HepG2 (cell line): ENCODE results near the gene GRM1. TPM values are rescaled to one million over a fixed set of nuclear protein-coding genes. Genes with fewer than 3 reads are reported as not detected.

Experiments used
- ATAC-seq: fragments of 200-7000 bp; cut with Tn5 transposase; 3 replicates; pipeline ENCODE4 v1.9.1; 2020; ENCODE audit warnings: mild to moderate bottlenecking, moderate library complexity
- BruUV-seq: library from RNA; stranded (reverse); fragments of 400-500 nt; replicated peaks from 2 replicates; lab custom pipeline; 2021; lab: Mats Ljungman, UMichigan
- CTCF ChIA-PET: fragments of 300-600 bp; formaldehyde crosslinking; extraction: SDS; loops from one replicate; lab custom pipeline; 2021; ENCODE audit warnings: low total read pairs, inconsistent platforms, low intra/inter-chr PET ratio; lab: Yijun Ruan, JAX
- POLR2A ChIA-PET: fragments of 350-600 bp; sonication (Branson Sonifier 250); formaldehyde crosslinking; loops from one replicate; lab custom pipeline; 2020; ENCODE audit warnings: antibody characterized with exemption, inconsistent platforms; lab: Yijun Ruan, JAX
- DNase-seq: peaks from one replicate; pipeline ENCODE4 v3.0.0-alpha.2; 2015; ENCODE audit warnings: low spot score
- FAIRE-seq: peaks from 3 replicates; lab custom pipeline; 2011; peaks lifted over from hg19 to GRCh38; lab: Jason Lieb, UNC
- H2AFZ ChIP-seq: one replicate; pipeline ENCODE4 v1.6.1; 2011; ENCODE audit warnings: low read length, inconsistent platforms
- H3K27ac ChIP-seq: fragments of 300-600 bp; 3 replicates; pipeline ENCODE4 v1.8.0; 2011; ENCODE audit warnings: mixed run types, mild to moderate bottlenecking, mixed read lengths, low read length, inconsistent platforms; ENCODE audit not compliant: insufficient read depth; ENCODE audit errors: extremely low read length
- H3K27me3 ChIP-seq, 2 experiments: fragments of 200-600 bp in 1 of 2; 2 replicates in 1 of 2; 3 replicates in 1 of 2; pipeline versions ENCODE4 v1.6.0 to v1.8.0; 2011; ENCODE audit warnings: low read length in 2 of 2, mild to moderate bottlenecking in 2 of 2, moderate library complexity in 2 of 2, inconsistent platforms in 1 of 2; ENCODE audit not compliant: insufficient read depth in 2 of 2, control insufficient read depth in 1 of 2
- H3K36me3 ChIP-seq, 2 experiments: fragments of 200-600 bp in 1 of 2; replicated peaks in 1 of 2; 2 replicates in 1 of 2; 3 replicates in 1 of 2; pipeline versions ENCODE4 v1.5.1 to v1.8.0; 2011; ENCODE audit warnings: low read length in 2 of 2, inconsistent platforms in 1 of 2; ENCODE audit not compliant: insufficient read depth in 2 of 2, control insufficient read depth in 1 of 2
- H3K4me1 ChIP-seq: 2 replicates; pipeline ENCODE4 v1.5.1; 2012; ENCODE audit warnings: low read length, inconsistent platforms; ENCODE audit not compliant: insufficient read depth
- H3K4me2 ChIP-seq: 2 replicates; pipeline ENCODE4 v1.6.0; 2011; ENCODE audit warnings: low read depth, low read length, inconsistent platforms
- H3K4me3 ChIP-seq, 3 experiments: fragments of 200-600 bp in 1 of 3; sonication (generic), shearing (Covaris generic) in 1 of 3; replicated peaks in 1 of 3; 2 replicates each; pipeline ENCODE4 v1.5.1; 2011 to 2016; ENCODE audit warnings: low read length in 3 of 3, inconsistent platforms in 2 of 3, low read depth in 2 of 3, mild to moderate bottlenecking in 2 of 3, control low read depth in 1 of 3, mixed read lengths in 1 of 3; ENCODE audit not compliant: insufficient read depth in 1 of 3
- H3K79me2 ChIP-seq: one replicate; pipeline ENCODE4 v1.6.1; 2011; ENCODE audit warnings: low read length, inconsistent platforms; ENCODE audit not compliant: insufficient read depth
- H3K9ac ChIP-seq: 2 replicates; pipeline ENCODE4 v1.6.0; 2011; ENCODE audit warnings: mild to moderate bottlenecking, low read depth, low read length, inconsistent platforms; ENCODE audit not compliant: insufficient read depth
- H3K9me3 ChIP-seq: 2 replicates; pipeline ENCODE4 v1.5.1; 2012; ENCODE audit warnings: mild to moderate bottlenecking, low read length
- H4K20me1 ChIP-seq: 2 replicates; pipeline ENCODE4 v1.6.0; 2011; ENCODE audit warnings: inconsistent platforms, mild to moderate bottlenecking, low read length, moderate library complexity; ENCODE audit not compliant: insufficient read depth
- FOXJ3 ChIP-seq: sonication (generic); formaldehyde crosslinking; IDR thresholded peaks from 2 replicates; pipeline ENCODE4 v1.4.0; 2020; ENCODE audit warnings: missing genetic modification reagents, mild to moderate bottlenecking, borderline replicate concordance
- FOXK1 ChIP-seq: sonication (generic); formaldehyde crosslinking; IDR thresholded peaks from 2 replicates; pipeline ENCODE4 v1.4.0; 2020; ENCODE audit warnings: low read depth, missing genetic modification reagents, borderline replicate concordance
- HIVEP1 ChIP-seq: sonication (generic); formaldehyde crosslinking; IDR thresholded peaks from 2 replicates; pipeline ENCODE4 v1.4.0; 2020; ENCODE audit warnings: mild to moderate bottlenecking, missing genetic modification reagents
- KAT2B ChIP-seq: fragments of 150-350 bp; IDR thresholded peaks from 2 replicates; pipeline ENCODE4 v1.6.1; 2014; ENCODE audit warnings: low read depth, low read length, borderline replicate concordance
- RBM22 ChIP-seq: fragments of 200-400 bp; formaldehyde crosslinking; optimal IDR thresholded peaks from 2 replicates; pipeline ENCODE3; 2017; ENCODE audit warnings: mild to moderate bottlenecking, low read length, moderate library complexity
- SALL2 ChIP-seq: sonication (generic); formaldehyde crosslinking; IDR thresholded peaks from 2 replicates; pipeline ENCODE4 v1.8.1; 2023; ENCODE audit warnings: mild to moderate bottlenecking, missing genetic modification reagents, inconsistent platforms
- SMC3 ChIP-seq: IDR thresholded peaks from 2 replicates; pipeline ENCODE4 v1.6.1; 2011; ENCODE audit warnings: low read length, improper control_type of control experiment
- SNAPC5 ChIP-seq: sonication (generic); formaldehyde crosslinking; IDR thresholded peaks from 2 replicates; pipeline ENCODE4 v1.8.1; 2023; ENCODE audit warnings: mild to moderate bottlenecking, missing genetic modification reagents, borderline replicate concordance
- ZNF407 ChIP-seq: sonication (generic); formaldehyde crosslinking; IDR thresholded peaks from one replicate; pipeline ENCODE4 v1.5.1; 2020; ENCODE audit warnings: mild to moderate bottlenecking, missing genetic modification reagents; ENCODE audit errors: not compliant biosample characterization
- ZNF776 ChIP-seq: sonication (generic); formaldehyde crosslinking; IDR thresholded peaks from 2 replicates; pipeline ENCODE4 v1.4.0; 2020; ENCODE audit warnings: mild to moderate bottlenecking, missing genetic modification reagents
- WGBS: methylation state at CpG from one replicate; pipeline ENCODE4 v1.1.6; 2017; ENCODE audit warnings: low lambda C conversion rate; 5-methylcytosine and 5-hydroxymethylcytosine counted together
- in situ Hi-C: cut with HindIII; loops from 2 replicates; pipeline ENCODE4 v1.10.0; 2017; ENCODE audit warnings: low pct_unique_long_range_greater_than_20kb; ENCODE audit not compliant: extremely low pct_ligation_motif_present
- intact Hi-C: fragments of 100-400 bp; cut with micrococcal nuclease; formaldehyde crosslinking; loops from one replicate; pipeline ENCODE4 v1.10.0; 2022; ENCODE audit not compliant: unreplicated experiment
- polyA plus RNA-seq, 8 experiments: library from polyadenylated mRNA; depleted of rRNA in 3 of 8; stranded (reverse) in 7 of 8; unstranded in 1 of 8; fragments of >200 nt; fragmentation: Illumina TruSeq in 4 of 8; extraction: Trizol in 4 of 8; gene quantifications; 2 replicates each; pipeline versions ENCODE4 v1.2.1 to v1.2.3, GENCODE V29; 2011 to 2016; ENCODE audit warnings: low read depth in 4 of 8, missing spikeins in 1 of 8, mixed read lengths in 1 of 8; ENCODE audit not compliant: insufficient read depth in 1 of 8
- total RNA-seq, 5 experiments: library from RNA; depleted of rRNA; stranded (reverse); fragments of >200 nt; fragmentation: Illumina TruSeq; extraction: Trizol; gene quantifications; 2 replicates each; pipeline ENCODE4 v1.2.3, GENCODE V29; 2016; ENCODE audit warnings: low read depth in 1 of 5

The GRM1 gene
- total and polyA plus RNA-seq, 2 of the 13 experiments (the other 11 are each of a cell fraction or from before 2014, with no cell fraction given) = 0.09 TPM; not detected in 1

GRCh38 chr6:146161664-146162063 lies 132.8 kb downstream of the GRM1 start:
- intact Hi-C loops = no loop called here
- H3K9ac ChIP-seq = no peak overlapping the region
- BruUV-seq = no TSS peak
- WGBS = 0% methylated on average over 5 of the region's 5 CpGs
- TF ChIP-seq SNAPC5 (CRISPR knock-in tag) (no peak), RBM22 (no peak), SMC3 (no peak), HIVEP1 (CRISPR knock-in tag) (no peak), FOXK1 (no peak), KAT2B (no peak), FOXJ3 (no peak), ZNF776 (no peak)
- no peak overlapping the region for H3K4me3 ChIP-seq
- H3K27me3 ChIP-seq = no peaks in the 10 kb centered on the region
- ATAC-seq = no peak
- FAIRE-seq = no peak
- no peaks in the 10 kb centered on the region for H3K9me3 ChIP-seq
- H3K27ac ChIP-seq = no peak overlapping the region
- ChIA-PET POLR2A (no interaction called here), CTCF (no interaction called here)
- H3K4me1 ChIP-seq = no peaks in the 10 kb centered on the region
- H3K79me2 ChIP-seq = no peaks in the 10 kb centered on the region
- H3K36me3 ChIP-seq = no peaks in the 10 kb centered on the region
- DNase-seq = no peak
- H3K4me2 ChIP-seq = no peak overlapping the region
- no peak overlapping the region for H2AFZ ChIP-seq
- in situ Hi-C loops = no loop called here
- no peaks in the 10 kb centered on the region for H4K20me1 ChIP-seq

GRCh38 chr6:146169872-146170271 lies 141.0 kb downstream of the GRM1 start:
- ATAC-seq (no peak), FAIRE-seq (no peak), DNase-seq (no peak)
- Histone ChIP-seq H3K4me3 (no peak overlapping the region), H3K27ac (no peak overlapping the region), H2AFZ (no peak overlapping the region), H3K4me2 (no peak overlapping the region), H4K20me1 (no peaks in the 10 kb centered on the region), H3K4me1 (no peaks in the 10 kb centered on the region), H3K79me2 (no peaks in the 10 kb centered on the region), H3K9me3 (no peaks in the 10 kb centered on the region), H3K36me3 (no peaks in the 10 kb centered on the region), H3K9ac (no peak overlapping the region), H3K27me3 (no peaks in the 10 kb centered on the region)
- ChIA-PET CTCF (no interaction called here), POLR2A (no interaction called here)
- in situ Hi-C loops (no loop called here), intact Hi-C loops (no loop called here)
- WGBS = 0% methylated on average over 1 of the region's 1 CpG
- TF ChIP-seq ZNF407 (no peak), SALL2 (CRISPR knock-in tag) (no peak)
- no TSS peak for BruUV-seq
